Activated effector memory CD4-positive, alpha-beta T cell treated with anti-CD3 and anti-CD28 coated beads, Interleukin-2, amount 50 U/mL, for 16 hours (primary cell): ENCODE results near the gene CFAP107.
"Not testable (repeated sequence)": the region's sequence is repeated elsewhere in the genome, so short reads cannot be mapped to it uniquely, and the experiment has no call there.

Experiments
- DNase-seq: peaks from one replicate; pipeline ENCODE4 v3.0.0-alpha.2; 2020

The CFAP107 gene, protein sequence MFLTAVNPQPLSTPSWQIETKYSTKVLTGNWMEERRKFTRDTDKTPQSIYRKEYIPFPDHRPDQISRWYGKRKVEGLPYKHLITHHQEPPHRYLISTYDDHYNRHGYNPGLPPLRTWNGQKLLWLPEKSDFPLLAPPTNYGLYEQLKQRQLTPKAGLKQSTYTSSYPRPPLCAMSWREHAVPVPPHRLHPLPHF

DNA sequence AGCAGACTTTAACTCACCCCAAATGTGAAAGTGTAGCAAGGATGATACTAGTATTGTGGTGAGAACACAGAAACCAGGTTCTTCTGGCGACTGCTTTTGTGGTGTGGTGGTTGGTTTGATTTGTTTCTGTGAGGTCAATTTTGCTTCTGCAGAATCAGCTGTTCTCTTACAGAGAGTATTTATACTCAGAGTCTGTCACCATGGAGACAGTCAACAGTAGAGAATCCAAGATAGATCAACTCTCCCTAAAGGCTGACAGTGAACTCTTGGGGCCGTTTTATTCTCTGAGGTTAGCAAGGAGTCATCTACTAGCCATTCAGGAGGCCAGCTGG is at the start of gene CFAP107:
CFAP107 (plus strand) TSS at position 209 of the 332 bp plus-strand sequence. CDS start 231 bp downstream, outside the sequence.
- no peak for DNase-seq

DNA sequence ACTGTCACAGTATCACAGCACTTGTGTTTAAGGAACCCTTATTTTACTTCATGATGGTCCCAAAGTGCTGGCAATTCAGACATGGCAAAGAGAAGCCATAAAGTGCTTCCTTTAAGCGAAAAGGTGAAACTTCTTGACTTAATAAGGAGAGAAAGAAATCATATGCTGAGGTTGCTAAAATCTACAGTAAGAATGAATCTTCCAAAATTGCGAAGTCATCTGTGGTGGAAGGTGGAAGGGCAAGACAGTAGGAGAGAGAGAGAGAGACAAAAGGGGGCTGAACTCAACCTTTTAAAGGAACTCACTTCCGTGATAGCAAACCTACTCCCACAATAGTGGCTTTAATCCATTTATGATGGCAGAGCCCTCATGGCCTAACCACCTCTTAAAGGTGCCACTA is 49.3 kb upstream of the CFAP107 start:
- no peak for DNase-seq

DNA sequence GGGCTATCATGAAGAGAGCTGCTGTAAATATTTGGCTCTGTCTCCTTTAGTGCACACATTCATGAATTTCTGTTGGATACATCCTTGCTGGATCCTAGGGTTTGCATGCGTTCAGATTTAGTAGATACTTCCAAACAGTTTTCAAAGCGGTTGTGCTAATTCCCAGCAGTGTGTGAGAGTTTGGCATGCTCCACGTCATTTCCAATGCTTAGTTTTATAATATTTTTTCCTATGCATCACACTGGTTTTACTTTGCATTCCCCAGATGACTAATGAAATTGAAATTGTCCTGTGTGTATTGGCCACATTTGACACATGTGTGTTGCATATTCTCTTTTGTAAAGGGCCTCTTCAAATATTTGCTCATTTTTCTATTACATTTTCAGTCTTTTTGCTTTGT is 48.6 kb upstream of the CFAP107 start:
- no peak for DNase-seq

DNA sequence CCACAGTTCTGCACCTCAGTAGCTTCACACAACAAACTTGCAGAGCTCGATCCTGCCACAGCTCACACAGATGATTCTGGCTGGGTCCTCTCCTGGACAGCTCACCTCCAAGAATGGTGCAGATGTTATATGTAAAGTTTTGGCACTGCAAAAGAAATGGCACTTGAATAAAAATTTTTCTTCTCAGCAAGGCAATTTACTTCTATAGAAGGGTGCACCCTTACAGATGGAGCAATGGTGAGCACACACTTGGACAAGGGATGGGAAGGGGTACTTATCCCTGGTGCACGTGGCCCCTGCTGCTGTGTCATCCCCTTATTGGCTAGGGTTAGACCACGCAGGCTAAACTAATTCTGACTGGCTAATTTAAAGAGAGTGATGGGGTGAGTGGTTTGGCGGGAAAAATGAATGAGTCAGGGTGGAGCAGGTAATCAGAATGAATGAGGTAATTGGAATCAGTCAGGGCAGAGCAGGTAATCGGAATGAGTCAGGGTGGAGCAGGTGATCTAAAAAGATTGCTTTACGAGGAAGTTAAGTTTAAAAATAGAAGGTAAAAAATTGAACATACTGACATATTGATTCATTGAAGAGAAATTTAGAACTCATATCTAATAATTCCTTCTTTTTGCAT is 42.1 kb upstream of the CFAP107 start:
- DNase-seq: no peak

DNA sequence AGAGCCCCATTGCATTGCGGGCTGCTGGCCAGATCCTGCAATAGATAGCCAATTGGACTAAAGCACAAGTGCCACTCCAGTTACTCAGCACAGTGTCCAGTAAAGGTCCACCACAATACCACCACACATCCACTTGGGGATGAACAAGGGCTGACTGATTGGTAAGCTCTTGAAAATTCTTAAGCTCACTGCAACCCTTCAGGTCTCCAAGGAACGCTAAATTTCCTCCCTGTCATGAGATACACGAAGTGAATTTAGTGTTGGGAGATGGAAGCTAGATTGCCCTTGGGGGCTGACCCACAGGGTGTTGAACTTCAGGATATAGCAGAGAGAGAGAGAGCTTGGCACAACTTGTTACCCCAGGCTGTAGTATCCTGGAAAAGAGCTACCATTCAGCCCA is 39.9 kb upstream of the CFAP107 start:
- no peak for DNase-seq

DNA sequence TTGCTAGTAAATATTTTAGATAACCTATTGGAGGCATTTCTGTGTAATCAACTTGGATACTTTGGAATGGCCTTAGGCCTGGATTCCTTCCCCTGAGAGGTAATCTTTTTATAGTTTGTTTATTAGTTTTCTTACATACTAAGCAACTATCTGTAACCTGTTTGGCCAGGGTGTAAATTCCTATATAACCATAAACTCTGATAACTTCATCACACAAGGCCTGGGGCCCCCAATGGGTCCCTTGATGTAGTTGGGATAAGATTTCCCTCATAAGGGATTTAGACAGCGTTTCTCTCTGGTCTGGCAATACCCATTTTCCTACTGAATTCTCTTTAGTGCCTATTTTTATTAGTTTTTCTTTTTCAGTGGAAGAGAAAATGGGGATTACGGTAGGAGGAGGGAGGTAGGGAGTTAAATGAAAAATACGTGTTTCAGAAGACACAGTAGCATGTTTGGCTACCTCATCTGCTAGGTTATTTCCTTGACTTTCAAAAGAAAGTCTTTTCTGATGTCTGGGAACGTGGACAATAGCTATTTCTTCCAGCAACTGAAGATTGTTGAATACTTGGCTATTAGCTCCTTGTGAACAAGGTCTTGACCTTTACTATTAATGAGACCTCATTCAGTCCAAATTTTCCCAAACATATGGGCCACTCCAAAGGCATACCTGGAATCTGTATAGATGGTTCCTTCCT is 37.5 kb upstream of the CFAP107 start:
- DNase-seq: no peak

DNA sequence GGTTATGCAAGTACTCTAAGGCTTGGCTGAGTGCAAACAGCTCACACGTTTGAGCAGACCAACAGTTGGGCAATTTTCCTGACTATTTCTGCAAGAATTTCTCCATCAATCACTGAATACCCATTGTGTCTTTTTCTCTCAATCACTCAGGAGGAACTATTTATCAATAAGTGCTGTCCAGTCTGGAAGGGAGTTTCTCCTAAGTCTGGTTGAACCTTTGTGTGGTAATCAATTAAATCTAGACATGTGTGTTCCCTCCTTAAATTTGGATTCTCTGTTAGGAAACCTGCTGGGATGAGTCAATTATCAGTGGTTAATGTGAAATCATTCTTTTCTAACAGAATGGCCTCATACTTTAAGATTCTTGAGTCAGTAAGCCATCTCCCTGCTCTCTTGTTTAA is 36.9 kb upstream of the CFAP107 start:
- no peak for DNase-seq

DNA sequence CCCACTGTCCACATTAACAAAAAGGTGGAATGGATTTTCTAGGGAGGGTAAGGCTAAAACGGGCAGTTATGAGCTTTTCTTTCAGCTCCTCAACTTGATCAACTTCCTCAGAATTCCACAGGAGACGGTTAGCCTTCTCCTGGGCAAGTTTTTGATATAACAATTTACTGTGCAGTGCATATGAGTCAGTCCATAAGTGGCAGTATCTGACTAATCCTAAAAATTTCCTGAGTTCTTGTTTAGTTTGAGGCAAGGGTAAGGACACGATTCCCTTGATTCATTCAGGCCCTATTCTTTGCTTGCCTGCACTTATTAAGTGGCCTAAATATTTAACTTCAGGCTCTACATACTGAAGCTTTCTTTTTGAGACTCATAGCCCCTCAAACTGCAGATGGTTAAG is 36.3 kb upstream of the CFAP107 start:
- DNase-seq: no peak

DNA sequence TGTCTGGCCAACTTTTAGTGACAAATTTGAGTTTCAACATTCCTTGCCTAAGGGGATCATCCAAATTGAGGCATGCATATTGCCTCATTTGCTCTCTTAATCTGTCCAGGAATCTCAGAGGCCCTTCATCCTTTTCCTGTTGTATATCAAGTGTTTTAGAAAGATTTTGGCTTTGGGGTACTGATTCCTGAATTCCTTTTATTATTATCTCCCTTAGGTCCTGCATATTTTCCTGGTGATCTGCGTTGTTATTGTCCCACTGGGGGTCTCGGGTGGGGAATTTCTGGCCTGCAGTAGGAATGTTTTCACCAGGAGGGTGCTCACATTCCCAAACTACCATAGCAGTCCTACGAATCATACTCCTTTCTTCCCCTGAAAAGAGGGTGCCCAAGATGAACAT is 34.5 kb upstream of the CFAP107 start:
- no peak for DNase-seq

DNA sequence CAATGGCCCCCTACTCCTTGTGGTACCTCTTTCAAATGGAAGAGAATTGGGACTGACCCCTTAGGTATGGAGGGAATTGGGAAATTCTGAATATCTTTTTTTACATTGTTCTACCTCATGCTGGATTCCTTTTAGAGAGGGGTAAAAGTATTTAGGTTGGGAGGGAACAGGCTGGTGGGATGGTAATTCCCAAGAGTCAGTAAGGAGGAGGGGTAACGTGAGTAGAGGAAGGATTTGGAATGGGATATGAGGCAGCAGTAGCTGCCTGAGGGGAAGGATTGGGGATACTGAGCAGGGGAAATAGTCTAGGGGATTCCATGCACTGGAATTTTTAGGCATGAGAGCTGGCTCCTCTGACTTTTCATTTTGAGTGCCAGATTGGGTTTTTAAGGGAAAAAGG is 33.9 kb upstream of the CFAP107 start:
- no peak for DNase-seq

DNA sequence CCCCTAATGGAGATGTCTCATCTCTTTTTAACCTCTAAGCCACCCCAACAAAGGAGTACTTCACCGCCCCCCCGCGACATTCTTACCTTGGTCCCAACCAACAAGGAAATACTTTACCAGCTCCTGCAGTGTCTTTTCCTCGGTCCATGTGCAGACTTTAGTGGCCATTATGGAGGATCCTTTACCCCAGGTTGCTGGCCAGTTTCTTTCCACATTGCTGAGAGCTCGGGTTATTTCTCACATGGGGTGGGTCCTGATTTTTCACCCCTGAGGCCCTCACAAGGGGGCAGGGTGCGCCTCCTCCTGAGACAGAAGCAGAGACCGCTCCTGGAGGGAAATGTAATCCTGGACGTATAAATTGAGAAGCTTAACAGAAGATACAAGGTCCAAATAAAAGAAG is 33.1 kb upstream of the CFAP107 start:
- no peak for DNase-seq

DNA sequence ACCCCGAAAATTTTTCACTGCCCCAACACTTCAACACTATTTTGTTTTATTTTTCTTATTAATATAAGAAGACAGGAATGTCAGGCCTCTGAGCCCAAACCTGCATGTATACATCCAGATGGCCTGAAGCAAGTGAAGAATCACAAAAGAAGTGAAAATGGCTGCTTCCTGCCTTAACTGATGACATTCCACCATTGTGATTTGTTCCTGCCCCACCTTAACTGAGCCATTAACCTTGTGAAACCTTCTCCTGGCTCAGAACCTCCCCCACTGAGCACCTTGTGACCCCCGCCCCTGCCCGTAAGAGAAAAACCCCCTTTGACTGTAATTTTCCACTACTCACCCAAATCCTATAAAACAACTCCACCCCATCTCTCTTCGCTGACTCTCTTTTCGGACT is 32.3 kb upstream of the CFAP107 start:
- not testable (repeated sequence) for DNase-seq

DNA sequence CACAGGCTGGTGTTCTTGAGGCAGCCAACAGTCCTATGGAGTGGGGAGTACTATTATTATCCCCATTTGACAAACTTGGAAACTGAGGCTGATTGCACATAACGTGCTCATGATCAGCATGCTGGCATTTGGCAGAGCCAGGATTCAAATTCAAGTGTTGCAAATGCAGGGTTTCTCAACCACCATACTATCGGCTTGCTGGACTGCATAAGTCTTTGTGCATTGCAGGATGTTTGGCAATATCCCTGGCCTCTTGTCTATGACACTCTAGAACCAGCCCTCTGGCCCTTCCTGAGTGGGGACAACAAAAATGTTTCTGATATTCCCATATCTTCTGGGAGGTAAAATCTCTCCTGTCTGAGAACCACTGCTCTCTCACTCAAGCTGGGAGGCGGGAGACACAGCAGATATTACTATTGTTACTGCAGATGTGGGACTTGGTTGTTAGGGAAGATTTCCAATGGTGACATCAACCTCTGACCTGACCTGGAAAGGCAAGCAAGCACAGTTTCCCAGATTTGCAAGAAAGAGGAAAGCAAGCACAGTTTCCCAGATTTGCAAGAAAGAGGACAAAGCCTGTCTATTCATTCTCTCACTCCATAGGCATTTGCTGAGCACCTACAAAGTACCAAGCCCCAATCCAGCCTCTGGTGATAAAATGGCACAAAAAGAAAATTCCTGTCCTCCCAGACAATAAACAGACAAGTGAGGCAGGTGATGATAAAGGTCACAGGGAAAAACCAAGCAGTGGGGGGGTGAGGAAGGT is 31.1 kb upstream of the CFAP107 start:
- no peak for DNase-seq

DNA sequence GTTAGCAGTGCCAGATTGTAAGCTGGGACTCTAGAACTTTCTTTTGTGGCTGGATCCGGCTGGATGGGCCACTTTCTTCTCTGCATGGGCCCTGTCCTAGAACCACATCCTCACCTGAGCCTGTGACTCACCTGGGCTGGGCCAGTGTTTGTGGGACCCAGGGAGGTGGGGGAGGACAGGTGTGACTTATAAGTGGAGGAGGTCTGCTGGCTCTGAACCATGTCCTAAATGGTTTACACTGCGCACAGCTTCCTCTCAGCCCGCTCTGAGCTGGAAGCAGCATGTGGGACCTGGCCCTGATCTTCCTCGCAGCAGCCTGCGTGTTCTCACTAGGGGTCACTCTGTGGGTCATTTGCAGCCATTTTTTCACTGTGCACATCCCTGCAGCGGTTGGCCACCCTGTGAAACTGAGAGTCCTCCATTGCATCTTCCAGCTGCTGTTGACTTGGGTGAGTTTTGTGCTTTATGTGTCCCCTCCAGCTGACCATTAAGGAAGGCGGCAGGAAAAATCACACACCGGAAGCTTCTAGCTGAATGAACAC is 30.0 kb upstream of the CFAP107 start, which contains the start of gene AADACL3:
AADACL3 (plus strand) TSS at position 215 of the 542 bp plus-strand sequence; CDS start at position 282, 67 bp downstream.
- no peak for DNase-seq

DNA sequence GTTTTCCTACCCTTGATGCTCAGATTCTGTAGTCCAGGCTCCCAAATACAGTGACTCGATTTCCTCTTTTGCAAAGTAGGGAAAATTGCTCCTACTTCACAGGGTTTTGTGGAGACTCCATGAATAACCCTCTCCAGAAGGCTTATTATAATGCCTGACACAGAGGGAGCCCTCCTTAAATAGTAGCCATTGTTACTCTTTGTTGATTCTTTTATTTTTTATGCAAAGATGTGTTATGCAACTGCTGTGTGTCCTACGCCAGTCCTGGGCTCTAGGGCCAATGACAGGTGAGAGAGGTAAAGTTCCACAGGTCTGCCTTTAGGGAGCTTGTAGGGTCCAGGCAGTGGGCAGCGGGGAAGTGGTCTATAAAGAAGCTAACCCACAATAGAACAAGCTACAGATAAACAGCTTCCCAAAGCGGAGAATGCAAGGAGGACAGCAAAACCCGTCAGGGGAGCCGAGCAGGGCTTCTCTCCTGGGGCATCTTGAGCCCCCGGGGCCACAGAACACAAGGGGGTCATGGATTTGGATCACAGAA is 28.6 kb upstream of the CFAP107 start:
- DNase-seq: no peak

DNA sequence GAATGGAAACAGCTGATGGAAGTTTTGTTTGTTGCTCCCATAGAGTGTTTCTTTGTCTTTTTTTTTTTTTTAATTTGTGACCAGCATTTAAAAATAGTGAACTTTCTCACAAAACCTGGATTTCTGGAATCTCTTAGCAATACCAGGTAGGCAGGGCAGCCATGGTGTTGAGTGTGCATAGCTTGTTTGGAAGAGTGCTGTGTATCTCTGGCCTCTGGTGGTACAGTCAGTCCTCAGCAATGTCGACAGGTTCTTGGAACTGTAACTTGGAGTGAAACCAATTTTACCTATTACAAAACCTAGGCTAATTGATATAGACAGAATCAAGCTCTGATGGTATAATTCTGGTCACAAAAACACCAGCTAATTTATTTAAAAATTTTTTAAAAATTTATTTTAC is 23.4 kb upstream of the CFAP107 start:
- DNase-seq: no peak

DNA sequence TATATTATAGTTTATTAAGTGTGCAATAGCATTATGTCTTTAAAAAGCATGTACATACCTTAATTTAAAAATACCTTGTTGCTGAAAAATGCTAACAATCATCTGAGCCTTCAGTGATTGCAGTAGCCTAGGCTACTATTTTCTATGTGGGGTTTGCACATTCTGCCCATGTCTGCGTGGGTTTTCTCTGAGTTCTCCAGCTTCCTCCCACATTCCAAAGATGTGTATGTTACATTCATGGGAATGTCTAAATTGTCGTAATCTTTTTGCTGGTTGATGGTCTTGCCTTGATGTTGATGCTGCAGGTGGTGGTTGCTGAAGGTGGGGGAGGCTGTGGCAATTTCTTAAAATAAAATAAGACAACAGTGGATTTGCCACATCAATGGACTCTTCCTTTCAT is 17.6 kb upstream of the CFAP107 start:
- no peak for DNase-seq

DNA sequence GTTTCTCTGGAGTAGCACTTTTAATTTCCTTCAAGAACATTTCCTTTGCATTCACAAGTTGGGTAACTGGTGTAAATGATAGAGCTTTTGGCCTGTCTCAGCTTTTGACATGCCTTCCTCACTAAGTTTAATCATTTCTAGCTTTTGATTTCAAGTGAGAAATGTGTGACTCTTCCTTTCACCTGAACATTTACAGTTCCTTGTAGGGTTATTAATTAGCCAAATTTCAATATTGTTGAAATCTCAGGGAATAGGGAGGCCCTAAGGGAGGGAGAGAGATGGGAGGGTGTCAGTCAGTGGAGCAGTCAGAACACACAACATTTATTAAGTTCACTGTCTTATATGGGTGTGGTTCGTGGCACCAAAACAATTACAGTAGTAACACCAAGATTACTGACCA is 15.8 kb upstream of the CFAP107 start:
- no peak for DNase-seq

DNA sequence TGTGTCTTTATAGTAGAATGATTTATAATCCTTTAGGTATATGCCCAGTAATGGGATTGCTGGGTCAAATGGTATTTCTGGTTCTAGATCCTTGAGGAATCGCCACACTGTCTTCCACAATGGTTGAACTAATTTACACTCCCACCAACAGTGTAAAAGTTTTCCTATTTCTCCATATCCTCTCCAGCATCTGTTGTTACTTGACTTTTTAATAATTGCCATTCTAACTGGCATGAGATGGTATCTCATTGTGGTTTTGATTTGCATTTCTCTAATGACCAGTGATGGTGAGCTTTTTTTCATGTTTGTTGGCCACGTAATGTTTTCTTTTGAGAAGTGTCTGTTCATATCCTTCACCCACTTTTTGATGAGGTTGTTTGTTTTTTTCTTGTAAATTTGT is 14.9 kb upstream of the CFAP107 start:
- not testable (repeated sequence) for DNase-seq

DNA sequence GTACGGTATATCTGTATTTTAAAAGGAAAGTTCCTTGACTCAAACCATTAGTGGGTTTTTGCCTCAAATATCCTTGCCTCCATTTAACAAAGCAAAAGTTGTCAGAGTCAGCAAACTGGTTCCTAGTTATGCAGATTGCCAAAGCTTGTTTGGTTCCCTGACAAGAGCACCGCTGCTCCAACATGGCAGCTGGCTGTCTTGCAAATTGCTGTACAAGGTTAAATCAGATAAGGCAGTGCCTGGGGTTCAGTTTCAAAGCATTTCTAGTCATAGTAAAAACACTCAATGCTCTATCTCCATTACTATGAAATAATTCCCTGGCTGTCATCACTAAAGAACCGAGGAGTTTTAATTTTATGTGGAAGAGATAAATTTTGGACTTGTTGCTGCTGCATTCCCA is 11.3 kb upstream of the CFAP107 start:
- DNase-seq: no peak

DNA sequence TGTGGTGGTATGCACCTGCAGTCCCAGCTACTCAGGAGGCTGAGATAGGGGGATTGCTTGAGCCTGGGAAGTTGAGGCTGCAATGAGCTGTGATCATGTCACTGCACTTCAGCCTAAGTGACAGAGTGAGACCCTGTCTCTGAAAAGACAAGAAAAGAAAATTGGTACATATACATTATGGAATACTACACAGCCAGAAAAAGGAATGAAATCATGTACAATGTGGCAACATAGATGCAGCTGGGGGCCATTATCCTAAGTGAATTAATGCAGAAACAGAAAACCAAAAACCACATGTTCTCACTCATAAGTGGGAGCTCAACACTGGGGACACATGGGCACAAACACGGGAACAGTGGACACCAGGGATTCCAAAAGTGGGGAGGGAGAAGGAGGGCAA is 7.1 kb upstream of the CFAP107 start:
- no peak for DNase-seq

DNA sequence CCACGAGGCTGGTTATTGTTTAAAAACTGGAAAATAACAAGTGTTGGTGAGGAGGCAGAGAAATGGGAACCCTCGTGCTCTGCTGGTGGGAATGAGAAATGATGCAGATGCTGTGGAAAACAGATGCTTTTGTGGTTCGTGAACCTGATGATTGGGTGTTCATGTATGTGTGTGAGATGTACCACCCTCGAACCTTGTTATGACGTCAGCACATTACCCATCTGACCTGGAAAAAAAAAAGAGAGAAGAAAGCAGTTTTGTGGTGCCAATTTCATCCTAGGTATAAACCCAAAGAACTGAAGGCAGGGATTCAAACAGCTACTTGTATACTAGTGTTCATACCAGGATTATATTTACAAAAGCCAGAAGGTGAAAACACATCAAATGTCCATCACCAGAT is 6.4 kb upstream of the CFAP107 start:
- DNase-seq: no peak

DNA sequence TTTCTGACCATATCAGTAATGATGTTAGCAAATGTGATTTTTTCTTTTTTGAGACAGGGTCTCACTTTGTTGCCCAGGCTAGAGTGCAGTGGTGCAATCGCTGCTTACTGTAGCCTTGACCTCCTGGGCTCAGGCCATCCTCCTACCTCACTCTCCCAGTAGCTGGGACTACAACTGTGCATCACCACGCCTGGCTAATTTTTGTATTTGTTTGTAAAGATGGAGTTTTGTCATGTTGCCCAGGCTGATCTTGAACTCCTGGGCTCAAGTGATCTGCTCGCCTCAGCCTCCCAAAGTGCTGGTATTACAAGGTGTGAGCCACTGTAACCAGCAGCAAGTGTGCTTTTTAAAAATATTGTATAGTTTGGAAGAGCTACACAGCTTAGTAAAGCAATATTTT is 4.1 kb upstream of the CFAP107 start:
- no peak for DNase-seq
